Activated CD4-positive, alpha-beta T cell treated with anti-CD3 and anti-CD28 coated beads, Interleukin-2, Interleukin-6, amounts not matched to agents 100 ng/mL and 50 ng/mL, durations not matched to agents 16 hours and 8 hours (primary cell): ENCODE results near the gene PLA1A.
"Not testable (repeated sequence)": the region's sequence is repeated elsewhere in the genome, so short reads cannot be mapped to it uniquely, and the experiment has no call there.

ENCODE experiments used
- DNase-seq: peaks from one replicate; pipeline ENCODE4 v3.0.0-alpha.2; 2020

The PLA1A gene

GRCh38 chr3:119669906-119670570, 72.4 kb downstream of the PLA1A start:
- DNase-seq: no peak

GRCh38 chr3:119672776-119673175, 75.1 kb downstream of the PLA1A start:
- no peak for DNase-seq

GRCh38 chr3:119673875-119674274, 76.2 kb downstream of the PLA1A start:
- DNase-seq: no peak

GRCh38 chr3:119675188-119675874, 77.6 kb downstream of the PLA1A start:
- no peak for DNase-seq

DNA sequence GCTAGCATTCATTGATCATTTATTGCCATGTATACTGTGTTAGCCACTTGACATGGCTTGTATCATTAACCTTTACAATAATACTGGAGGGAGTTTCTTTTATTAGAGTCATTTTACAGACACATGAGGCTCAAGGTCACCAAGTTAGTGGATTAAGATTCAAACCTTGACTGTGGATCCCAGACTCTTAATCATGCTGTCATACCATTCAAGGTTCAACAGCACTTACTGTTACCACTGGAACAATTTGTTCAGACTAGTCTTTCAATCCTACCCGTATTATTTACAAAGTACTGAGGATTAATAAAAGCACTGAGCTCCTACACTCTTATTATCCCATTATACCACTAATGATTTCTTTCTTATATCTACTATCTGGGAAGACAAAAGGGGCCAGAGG, 78.3 kb downstream of the PLA1A start:
- DNase-seq: no peak

GRCh38 chr3:119676771-119677640, 79.3 kb downstream of the PLA1A start, which contains the start of gene COX17:
TSS of gene COX17 (minus strand) at chr3:119677406. CDS start at chr3:119677310, 96 bp downstream.
- peak; percentile 98 for DNase-seq

- DNase-seq: no peak
These were observed 79.9 kb downstream of the PLA1A start for GRCh38 chr3:119677641-119677934.

- not testable (repeated sequence) for DNase-seq
These were observed 80.5 kb downstream of the PLA1A start for GRCh38 chr3:119678209-119678608.
